Stimulated activated naive CD8-positive, alpha-beta T cell treated with anti-CD3 and anti-CD28 coated beads, Interleukin-15, amount 100 ng/mL, for 72 hours (primary cell): ENCODE measurements around the gene CDC123.
"Not testable (repeated sequence)": the region's sequence is repeated elsewhere in the genome, so short reads cannot be mapped to it uniquely, and the experiment has no call there.

ENCODE experiments used
- ATAC-seq: fragments of 150-1000 bp; cut with Tn5 transposase; 2 replicates; pipeline ENCODE4 v1.10.0; 2021; ENCODE audit warnings: mild to moderate bottlenecking, moderate library complexity
- DNase-seq, 2 donors: peaks; one replicate each; pipeline ENCODE4 v3.0.0; 2021 to 2022
- H3K27ac Mint-ChIP-seq, 2 donors: one replicate each; pipeline ENCODE4 v1.8.0; 2022; ENCODE audit warnings: mild to moderate bottlenecking in 2 of 2, mixed read lengths in 2 of 2, moderate library complexity in 2 of 2
- H3K27me3 Mint-ChIP-seq: one replicate; pipeline ENCODE4 v1.8.0; 2022; ENCODE audit warnings: mixed read lengths
- H3K4me1 Mint-ChIP-seq: one replicate; pipeline ENCODE4 v1.8.0; 2022; ENCODE audit warnings: mild to moderate bottlenecking, mixed read lengths
- H3K4me3 Mint-ChIP-seq, 2 donors: one replicate each; pipeline ENCODE4 v1.8.0; 2022; ENCODE audit warnings: mild to moderate bottlenecking in 2 of 2, mixed read lengths in 2 of 2, moderate library complexity in 1 of 2
- H3K9me3 Mint-ChIP-seq, 2 donors: one replicate each; pipeline ENCODE4 v1.8.0; 2022; ENCODE audit warnings: mixed read lengths in 2 of 2

Gene CDC123

DNA sequence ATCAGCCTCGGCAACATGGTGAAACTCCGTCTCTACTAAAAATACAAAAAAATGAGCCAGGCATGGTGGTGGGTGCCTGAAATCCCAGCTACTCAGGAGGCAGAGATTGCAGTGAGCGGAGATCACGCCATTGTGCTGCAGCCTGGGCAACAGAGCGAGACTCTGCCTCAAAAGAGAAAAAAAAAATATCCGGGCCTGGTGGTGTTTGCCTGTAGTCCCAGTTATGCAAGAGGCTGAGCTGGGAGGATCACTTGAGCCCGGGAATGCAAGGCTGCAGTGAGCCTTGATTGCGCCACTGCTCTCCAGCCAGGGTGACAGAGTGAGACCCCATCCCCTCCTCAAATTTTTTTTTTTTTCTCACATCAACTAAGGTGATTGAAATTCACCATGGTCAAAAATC is 42.8 kb downstream of the CDC123 start:
- Mint-ChIP-seq H3K27me3 (no peaks in the 10 kb centered on the region), H3K9me3 (no peaks in the 10 kb centered on the region), H3K27ac (no peak overlapping the region), H3K4me1 (peaks cover 35% of the 10 kb centered on the region), H3K4me3 (no peak overlapping the region)
- ATAC-seq: no peak
- no peak for DNase-seq

DNA sequence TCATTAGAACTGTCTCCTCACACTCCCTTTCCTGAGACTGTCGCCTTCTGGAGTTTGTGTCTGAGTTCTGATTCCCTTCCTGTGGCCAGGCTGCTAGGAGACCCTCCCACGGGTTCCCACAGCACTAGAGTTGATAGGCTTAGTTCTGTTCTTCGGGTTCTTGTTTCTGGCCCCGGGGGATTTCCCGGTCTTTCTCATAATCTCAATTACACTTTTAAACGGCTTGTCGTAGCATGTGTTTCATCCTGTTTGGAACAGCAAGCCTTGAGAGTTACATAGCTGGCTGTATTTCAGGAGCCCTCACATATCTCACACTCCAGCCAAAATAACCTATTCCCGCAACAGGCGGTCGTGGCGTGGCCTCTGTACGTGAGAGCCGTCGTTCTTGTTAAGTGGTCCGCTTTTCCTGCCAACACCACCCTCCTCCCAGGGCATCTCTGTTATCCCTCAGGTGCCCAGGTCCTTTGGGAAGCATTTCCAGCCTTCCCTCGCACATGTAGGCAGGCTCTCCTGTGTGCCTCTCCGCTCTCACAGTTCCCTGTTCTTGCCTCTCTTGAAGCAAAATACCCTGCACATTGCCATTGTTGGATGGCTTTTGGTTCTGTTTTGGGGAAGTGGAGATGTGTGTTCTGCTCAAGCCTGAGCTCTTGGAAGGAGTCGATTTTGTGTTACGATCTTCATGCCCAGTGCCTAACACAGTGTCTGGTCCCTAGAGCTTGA is 46.0 kb downstream of the CDC123 start:
- H3K27me3 Mint-ChIP-seq: no peaks in the 10 kb centered on the region
- peak; percentile 28 to 62 for DNase-seq
- ATAC-seq: peak; percentile 91

DNA sequence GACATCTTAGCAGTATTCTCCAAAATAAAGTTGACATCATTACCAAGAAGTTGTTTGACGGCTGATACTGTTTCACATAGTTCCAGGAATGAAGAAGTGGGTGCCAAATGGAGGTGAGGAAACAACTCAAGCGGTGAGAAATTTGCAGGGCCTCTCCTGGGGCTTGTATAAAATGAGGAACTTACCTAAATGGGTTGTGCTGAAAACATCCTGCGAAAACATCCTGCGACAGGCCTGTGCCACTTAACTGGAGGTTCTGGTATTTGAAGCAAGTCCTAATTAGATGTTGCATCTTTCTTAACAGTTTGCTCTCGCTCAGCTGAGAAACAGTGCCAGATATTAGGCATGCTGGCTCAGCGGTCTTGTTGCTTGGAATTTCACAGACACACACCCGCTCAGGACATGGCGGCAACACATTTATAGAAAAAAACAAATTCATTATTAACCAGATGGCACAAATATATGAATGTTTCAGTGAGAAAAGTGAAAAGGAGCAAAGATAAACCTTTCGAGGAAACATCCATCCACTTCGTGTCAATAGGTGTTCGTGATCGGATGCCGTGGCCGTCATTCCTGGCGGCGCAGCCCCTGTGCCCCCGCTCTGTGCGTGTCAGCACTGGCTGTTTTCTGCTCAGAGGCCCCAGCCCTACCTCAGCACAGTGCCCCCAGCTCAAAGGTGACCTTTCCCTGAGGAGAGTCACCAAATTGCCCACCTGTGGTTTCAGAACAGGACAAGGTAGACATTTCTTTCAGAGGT is 48.1 kb downstream of the CDC123 start:
- H3K9me3 Mint-ChIP-seq: no peaks in the 10 kb centered on the region
- no peak overlapping the region for H3K4me3 Mint-ChIP-seq
- DNase-seq (no peak), ATAC-seq (no peak)
- H3K27ac Mint-ChIP-seq: peak overlapping the region in 1 of 2 donors; percentile 78
- peaks cover 37% of the 10 kb centered on the region for H3K4me1 Mint-ChIP-seq
- H3K27me3 Mint-ChIP-seq: no peaks in the 10 kb centered on the region

More for the DNA sequence above, 46.0 kb downstream of the CDC123 start:
- Mint-ChIP-seq H3K9me3 (no peaks in the 10 kb centered on the region), H3K4me3 (peak overlapping the region; percentile 81 to 84), H3K4me1 (peaks cover 37% of the 10 kb centered on the region), H3K27ac (peak overlapping the region; percentile 95 to 98)

DNA sequence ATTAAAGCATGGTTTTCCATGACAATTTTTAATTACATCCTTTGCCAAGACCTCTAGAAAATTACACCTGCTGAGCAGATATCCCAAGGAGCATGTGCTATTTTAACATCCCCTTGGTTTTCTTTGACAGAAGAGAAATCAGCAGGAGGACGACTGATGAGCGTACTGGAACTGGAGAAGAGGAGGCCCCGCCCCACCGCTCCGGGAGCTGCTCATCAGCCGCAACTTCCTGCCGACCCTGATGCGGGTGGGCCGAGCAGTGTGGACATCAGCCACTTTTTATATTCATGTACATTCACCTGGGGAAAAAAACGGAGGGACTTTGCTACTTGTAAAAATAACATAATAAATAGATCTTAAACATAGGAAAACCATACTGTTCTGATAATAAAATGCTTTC is 54.2 kb downstream of the CDC123 start:
- no peak for DNase-seq
- ATAC-seq: no peak
- H3K27ac Mint-ChIP-seq: peak overlapping the region in 1 of 2 donors; percentile 20
- H3K4me3 Mint-ChIP-seq: no peak overlapping the region
- H3K9me3 Mint-ChIP-seq: no peaks in the 10 kb centered on the region
- no peaks in the 10 kb centered on the region for H3K4me1 Mint-ChIP-seq
- H3K27me3 Mint-ChIP-seq: no peaks in the 10 kb centered on the region

DNA sequence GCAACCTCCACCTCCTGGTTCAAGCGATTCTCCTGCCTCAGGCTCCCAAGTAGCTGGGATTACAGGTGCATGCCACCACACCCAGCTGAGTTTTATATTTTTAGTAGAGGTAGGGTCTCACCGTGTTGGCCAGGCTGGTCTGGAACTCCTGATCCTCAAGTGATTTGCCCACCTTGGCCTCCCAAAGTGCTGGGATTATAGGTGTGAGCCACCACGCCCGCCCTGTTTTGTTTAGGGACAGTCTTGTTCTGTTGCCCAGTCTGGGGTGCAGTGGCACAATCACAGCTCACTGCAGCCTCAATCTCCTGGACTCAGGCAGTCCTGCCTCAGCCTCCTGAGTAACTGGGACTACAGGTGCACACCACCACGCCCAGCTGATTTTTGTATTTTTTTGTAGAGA is 54.7 kb downstream of the CDC123 start:
- H3K27me3 Mint-ChIP-seq, DNase-seq, H3K9me3 Mint-ChIP-seq, H3K27ac Mint-ChIP-seq, H3K4me3 Mint-ChIP-seq, H3K4me1 Mint-ChIP-seq, ATAC-seq: not testable (repeated sequence)

DNA sequence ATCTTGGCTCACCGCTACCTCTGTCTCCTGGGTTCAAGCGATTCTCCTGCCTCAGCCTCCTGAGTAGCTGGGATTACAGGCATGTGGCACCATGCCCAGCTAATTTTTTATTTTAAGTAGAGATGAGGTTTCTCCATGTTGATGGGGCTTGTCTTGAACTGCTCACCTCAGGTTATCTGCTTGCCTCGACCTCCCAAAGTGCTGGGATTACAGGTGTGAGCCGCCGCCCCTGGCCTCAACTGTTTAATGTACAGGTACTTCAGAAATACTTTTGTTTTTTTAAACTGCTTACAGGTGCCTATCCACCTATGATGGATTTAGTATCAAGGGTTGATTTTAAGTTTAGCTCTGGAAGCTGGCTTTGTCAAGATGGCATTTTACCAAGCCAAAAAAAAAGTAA is 55.6 kb downstream of the CDC123 start:
- Mint-ChIP-seq H3K9me3 (no peaks in the 10 kb centered on the region), H3K4me1 (no peaks in the 10 kb centered on the region), H3K27ac (no peak overlapping the region), H3K4me3 (no peak overlapping the region), H3K27me3 (no peaks in the 10 kb centered on the region)
- ATAC-seq (no peak), DNase-seq (no peak)

DNA sequence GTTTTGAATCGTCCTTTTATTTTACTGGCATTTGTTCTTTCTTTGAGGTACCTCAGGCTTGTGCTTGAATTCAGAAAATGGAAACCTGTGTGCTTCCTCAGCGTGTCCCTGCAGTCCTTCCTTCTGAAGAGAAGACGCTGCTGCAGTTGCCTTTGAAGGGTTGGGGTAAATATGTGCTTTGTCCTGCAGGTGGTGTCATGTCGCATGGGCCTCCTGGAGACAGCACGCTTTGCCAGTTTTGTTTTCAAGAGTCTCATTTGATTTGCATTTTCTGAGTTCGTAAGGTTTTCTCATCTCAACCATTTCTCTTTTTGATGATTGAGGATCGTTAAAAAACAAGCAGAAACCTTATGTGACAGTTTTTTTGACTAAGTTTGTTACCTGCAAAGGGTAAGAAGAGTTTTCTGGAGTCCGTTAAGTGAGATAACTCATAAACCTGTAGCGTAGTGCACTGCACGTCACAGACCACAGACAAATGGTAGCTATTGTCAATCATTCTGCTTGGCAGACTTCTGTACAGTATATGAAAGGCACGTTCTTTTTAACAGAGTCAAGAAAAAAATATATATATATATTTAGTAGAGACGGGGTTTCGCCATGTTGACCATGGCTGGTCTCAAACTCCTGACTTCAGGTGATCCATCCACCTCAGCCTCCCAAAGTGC is 57.0 kb downstream of the CDC123 start:
- no peaks in the 10 kb centered on the region for H3K9me3 Mint-ChIP-seq
- H3K4me3 Mint-ChIP-seq: no peak overlapping the region
- H3K27me3 Mint-ChIP-seq: no peaks in the 10 kb centered on the region
- ATAC-seq (no peak), DNase-seq (peak in 1 of 2 donors; percentile 22)
- no peak overlapping the region for H3K27ac Mint-ChIP-seq
- H3K4me1 Mint-ChIP-seq: no peaks in the 10 kb centered on the region

DNA sequence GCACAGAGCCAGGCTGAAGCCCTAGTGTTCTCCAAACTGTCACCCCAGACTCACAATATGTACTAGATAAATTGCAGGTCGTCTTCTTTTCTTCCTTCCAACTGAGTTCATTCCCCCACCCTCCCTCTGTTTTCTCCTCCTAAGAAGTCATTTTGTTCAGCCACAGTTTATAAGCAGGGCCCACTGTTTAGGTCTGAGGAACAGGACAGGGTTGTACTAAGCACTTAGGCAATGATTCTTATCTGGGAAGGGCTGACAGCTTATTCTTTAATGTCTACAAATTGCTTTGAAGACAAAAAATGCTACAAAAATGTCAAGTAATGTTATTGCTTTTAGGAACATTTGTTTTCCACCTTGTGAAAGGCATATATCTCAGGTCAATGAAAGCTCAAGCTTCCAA is 59.1 kb downstream of the CDC123 start:
- Mint-ChIP-seq H3K4me1 (no peaks in the 10 kb centered on the region), H3K9me3 (no peaks in the 10 kb centered on the region), H3K27me3 (no peaks in the 10 kb centered on the region), H3K4me3 (no peak overlapping the region), H3K27ac (peak overlapping the region in 1 of 2 donors; percentile 10)
- no peak for DNase-seq
- no peak for ATAC-seq

DNA sequence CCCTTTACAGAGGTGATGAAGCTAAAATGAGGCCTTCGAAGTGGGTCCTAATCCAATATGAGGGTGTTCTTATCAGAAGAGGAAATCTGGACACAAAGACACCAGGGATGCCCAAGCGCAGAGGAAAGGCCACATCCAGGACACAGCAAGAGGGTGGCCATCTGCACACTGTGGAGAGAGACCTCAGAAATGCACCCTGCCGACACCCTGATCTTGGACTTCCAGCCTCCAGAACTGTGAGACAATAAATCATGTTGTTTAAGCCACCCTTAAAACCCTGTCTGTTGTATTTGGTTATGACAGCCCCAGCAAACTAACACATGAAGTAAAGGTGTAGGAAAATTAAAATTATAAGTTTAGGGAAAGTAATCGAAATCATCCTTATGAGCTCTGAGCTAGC is 64.0 kb downstream of the CDC123 start:
- ATAC-seq (no peak), DNase-seq (no peak)
- Mint-ChIP-seq H3K4me3 (no peak overlapping the region), H3K27ac (no peak overlapping the region), H3K27me3 (no peaks in the 10 kb centered on the region), H3K4me1 (peaks cover 24% of the 10 kb centered on the region), H3K9me3 (no peaks in the 10 kb centered on the region)

DNA sequence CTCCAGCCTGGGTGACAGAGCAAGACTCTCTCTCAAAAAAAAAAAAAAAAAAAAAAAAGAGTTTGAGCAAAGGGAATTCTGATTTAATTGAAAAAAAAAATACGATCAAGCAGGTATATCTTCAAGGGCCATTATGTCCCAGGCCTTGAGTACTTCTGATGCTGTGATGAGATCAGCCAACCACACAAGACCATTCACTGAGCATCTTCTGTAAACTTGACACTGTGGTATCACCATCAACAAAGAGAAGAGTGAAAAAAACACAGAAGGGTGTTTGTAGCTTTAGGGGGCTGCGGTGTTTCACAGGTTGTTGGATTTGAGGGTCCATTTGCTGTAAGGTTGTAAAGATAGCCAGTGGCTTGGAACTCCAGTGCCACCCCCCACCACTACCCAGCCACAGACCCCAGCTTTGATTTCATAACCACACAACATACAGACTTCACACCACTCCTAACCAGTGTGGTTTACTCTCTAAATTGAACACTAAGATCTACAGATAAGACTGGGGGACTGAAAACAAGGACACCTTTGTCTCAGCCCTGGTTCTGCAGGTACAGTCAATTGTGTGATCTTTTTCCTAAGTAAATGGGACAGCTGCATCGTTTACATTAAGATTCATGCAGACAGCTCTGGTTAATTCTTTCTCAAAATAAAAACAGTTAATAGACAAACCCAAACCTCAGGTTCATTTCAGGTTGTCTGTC is 66.4 kb downstream of the CDC123 start:
- DNase-seq (peak in 1 of 2 donors; percentile 12), ATAC-seq (peak; percentile 14)
- H3K27me3 Mint-ChIP-seq: no peaks in the 10 kb centered on the region
- H3K27ac Mint-ChIP-seq: no peak overlapping the region
- peaks cover 31% of the 10 kb centered on the region for H3K4me1 Mint-ChIP-seq
- H3K4me3 Mint-ChIP-seq: no peak overlapping the region
- H3K9me3 Mint-ChIP-seq: no peaks in the 10 kb centered on the region

DNA sequence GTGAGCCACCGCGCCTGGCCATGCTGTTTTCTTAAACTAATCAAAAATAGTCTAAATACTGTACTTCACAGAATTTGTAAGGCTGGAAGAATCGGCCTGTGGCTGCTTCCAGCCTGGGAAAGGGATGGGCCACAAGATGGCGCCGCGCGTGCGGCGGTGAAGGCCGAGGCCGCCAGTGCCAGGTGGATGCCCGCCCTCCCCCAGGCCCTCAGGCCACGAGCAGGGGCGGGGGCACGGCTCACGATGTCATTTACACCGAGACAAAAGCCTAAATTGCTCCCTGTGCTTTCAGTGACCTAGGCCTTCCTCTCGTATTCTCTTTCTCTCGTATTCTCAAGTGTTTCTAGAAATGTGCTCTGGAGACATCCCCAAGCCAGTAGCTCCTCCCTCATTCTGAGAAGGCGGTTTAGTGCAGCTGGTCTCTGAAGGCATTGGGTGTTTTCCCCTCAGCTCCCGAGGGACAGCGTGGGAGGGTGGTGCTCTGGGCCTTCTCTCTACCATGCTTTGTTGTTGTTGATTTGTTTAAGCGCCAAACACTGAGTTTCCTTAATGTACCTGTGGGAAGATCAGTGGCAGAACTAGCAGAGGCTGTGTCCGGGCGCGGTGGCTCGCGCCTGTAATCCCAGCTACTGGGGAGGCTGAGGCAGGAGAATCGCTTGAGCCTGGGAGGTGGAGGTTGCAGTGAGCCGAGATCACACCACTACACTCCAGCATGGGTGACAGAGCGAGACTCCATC is 68.4 kb downstream of the CDC123 start:
- Mint-ChIP-seq H3K9me3 (no peaks in the 10 kb centered on the region), H3K4me3 (peak overlapping the region; percentile 60 to 78), H3K27me3 (no peaks in the 10 kb centered on the region), H3K4me1 (peaks cover 31% of the 10 kb centered on the region), H3K27ac (peak overlapping the region; percentile 95 to 97)
- peak; percentile 92 for ATAC-seq
- peak; percentile 64 to 84 for DNase-seq

DNA sequence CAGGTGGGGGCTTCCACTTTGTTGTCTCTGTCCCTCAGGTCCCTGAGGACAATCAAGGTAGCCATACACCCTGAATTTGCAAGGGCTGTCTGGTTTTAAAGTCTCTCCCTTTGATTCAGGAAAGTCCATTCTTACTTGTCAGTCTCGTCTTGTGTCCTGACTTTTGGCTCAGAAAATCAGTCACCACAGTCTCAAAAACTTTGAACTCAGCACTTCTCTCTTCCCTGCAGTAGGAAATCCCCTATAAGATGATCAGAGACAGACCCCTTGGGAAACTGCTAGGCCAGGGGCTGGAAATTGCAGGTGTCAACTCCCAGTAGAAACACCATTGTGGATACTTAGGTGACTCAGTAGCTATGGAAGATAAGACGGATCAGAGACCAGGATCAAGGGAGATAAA is 73.1 kb downstream of the CDC123 start:
- Mint-ChIP-seq H3K27me3 (no peaks in the 10 kb centered on the region), H3K4me3 (no peak overlapping the region), H3K9me3 (no peaks in the 10 kb centered on the region), H3K27ac (no peak overlapping the region), H3K4me1 (peaks cover 17% of the 10 kb centered on the region)
- no peak for ATAC-seq
- DNase-seq: no peak

DNA sequence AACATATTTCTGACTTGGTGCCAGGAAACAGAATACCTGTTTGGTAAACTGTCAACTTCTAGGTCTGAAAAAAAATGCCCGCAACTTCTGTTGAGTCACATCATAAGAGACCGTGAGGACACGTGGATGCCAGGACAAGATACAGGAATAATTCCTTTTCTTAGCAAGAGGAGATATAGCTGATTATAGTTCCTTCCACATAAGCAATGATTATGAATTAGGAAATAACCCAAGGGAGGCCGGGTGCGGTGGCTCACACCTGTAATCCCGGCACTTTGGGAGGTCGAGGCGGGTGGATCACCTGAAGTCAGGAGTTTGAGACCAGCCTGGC is 75.2 kb downstream of the CDC123 start:
- Mint-ChIP-seq H3K27me3 (no peaks in the 10 kb centered on the region), H3K4me1 (no peaks in the 10 kb centered on the region), H3K4me3 (no peak overlapping the region)

DNA sequence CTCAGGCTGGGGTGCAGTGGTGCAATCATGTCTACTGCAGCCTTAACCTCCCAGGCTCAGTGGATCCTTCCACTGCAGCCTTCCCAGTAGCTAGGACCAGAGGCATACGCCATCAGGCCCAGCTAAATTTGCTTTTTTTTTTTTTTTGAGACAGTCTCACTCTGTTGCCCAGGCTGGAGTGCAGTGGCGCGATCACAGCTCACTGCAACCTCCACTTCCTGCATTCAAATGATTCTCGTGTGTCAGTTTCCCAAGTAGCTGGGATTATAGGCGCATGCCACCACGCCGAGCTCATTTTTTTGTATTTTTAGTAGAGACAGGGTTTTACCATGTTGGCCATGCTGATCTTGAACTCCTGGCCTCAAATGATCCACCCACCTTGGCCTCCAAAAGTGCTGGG is 81.9 kb downstream of the CDC123 start:
- H3K27ac Mint-ChIP-seq: peak overlapping the region in 1 of 2 donors; percentile 12
- not testable (repeated sequence) for H3K4me1 Mint-ChIP-seq, H3K4me3 Mint-ChIP-seq, DNase-seq, ATAC-seq, H3K27me3 Mint-ChIP-seq, H3K9me3 Mint-ChIP-seq

More for the DNA sequence above, 75.2 kb downstream of the CDC123 start:
- Mint-ChIP-seq H3K9me3 (no peaks in the 10 kb centered on the region), H3K27ac (no peak overlapping the region)
- DNase-seq (no peak), ATAC-seq (no peak)

DNA sequence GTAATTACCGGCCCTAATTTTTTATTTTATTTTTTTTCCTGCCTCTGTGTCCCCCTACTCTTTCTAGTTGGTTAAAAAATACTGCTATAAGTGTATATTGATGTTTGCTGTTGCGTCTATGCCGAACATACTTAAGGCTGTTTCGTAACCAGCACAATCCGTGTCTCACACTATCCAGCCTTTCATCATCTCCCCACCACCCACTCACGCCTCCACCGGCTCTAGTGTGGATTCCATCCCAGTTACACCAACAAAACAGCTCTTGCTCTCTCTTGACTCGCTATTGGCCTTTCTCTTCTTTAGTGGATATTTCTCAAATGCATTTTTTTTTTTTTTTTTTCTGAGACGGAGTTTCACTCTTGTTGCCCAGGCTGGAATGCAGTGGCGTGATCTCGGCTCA is 83.3 kb downstream of the CDC123 start:
- ATAC-seq (no peak), DNase-seq (no peak)
- no peaks in the 10 kb centered on the region for H3K27me3 Mint-ChIP-seq
- H3K4me3 Mint-ChIP-seq: no peak overlapping the region
- no peak overlapping the region for H3K27ac Mint-ChIP-seq
- no peaks in the 10 kb centered on the region for H3K9me3 Mint-ChIP-seq
- no peaks in the 10 kb centered on the region for H3K4me1 Mint-ChIP-seq
